SU-DHL-6 (cell line): ENCODE data around the gene COPS2.

ENCODE experiments used
- H2AFZ ChIP-seq: fragments of 200-600 bp; sonication (generic); 2 replicates; pipeline ENCODE4 v1.6.1; 2014; ENCODE audit warnings: low read depth, mild to moderate bottlenecking, moderate library complexity, mixed read lengths, antibody characterized with exemption, low read length; ENCODE audit not compliant: severe bottlenecking
- H3F3A ChIP-seq: fragments of 200-600 bp; shearing (Covaris generic); 2 replicates; pipeline ENCODE4 v1.6.0; 2016; ENCODE audit warnings: antibody characterized with exemption, mild to moderate bottlenecking; ENCODE audit not compliant: insufficient read depth
- H3K27ac ChIP-seq: fragments of 200-600 bp; sonication (generic); 2 replicates; pipeline ENCODE4 v1.5.1; 2016; ENCODE audit warnings: low read depth, mild to moderate bottlenecking, low read length, moderate library complexity, mixed read lengths
- H3K27me3 ChIP-seq: fragments of 200-600 bp; sonication (generic), shearing (Covaris generic); 2 replicates; pipeline ENCODE4 v1.6.0; 2014; ENCODE audit warnings: mild to moderate bottlenecking, low read length
- H3K36me3 ChIP-seq: fragments of 200-600 bp; sonication (generic); 2 replicates; pipeline ENCODE4 v1.6.1; 2014; ENCODE audit warnings: mild to moderate bottlenecking, low read length, mixed read lengths
- H3K4me2 ChIP-seq: fragments of 300-600, 200-600 bp; shearing (Covaris generic), sonication (generic); 2 replicates; pipeline ENCODE4 v1.6.0; 2014; ENCODE audit warnings: low read length, low read depth, mild to moderate bottlenecking; ENCODE audit not compliant: poor library complexity, severe bottlenecking
- H3K4me3 ChIP-seq: fragments of 200-600 bp; sonication (generic); 2 replicates; pipeline ENCODE4 v1.5.1; 2014; ENCODE audit warnings: antibody characterized with exemption, low read length, mild to moderate bottlenecking, mixed read lengths; ENCODE audit not compliant: insufficient read depth, poor library complexity, severe bottlenecking
- H3K79me2 ChIP-seq: fragments of 200-600 bp; sonication (generic); 2 replicates; pipeline ENCODE4 v1.6.1; 2014; ENCODE audit warnings: mild to moderate bottlenecking, low read length, moderate library complexity; ENCODE audit not compliant: insufficient read depth
- H3K9ac ChIP-seq: fragments of 200-600 bp; sonication (generic); 2 replicates; pipeline ENCODE4 v1.7.0; 2014; ENCODE audit warnings: mild to moderate bottlenecking, low read length
- H3K9me2 ChIP-seq: fragments of 200-600 bp; sonication (generic); replicated peaks from 2 replicates; pipeline ENCODE4 v1.6.1; 2014; ENCODE audit warnings: low read length; ENCODE audit not compliant: insufficient read depth
- H3K9me3 ChIP-seq: fragments of 200-600 bp; sonication (generic); 2 replicates; pipeline ENCODE4 v1.6.1; 2014; ENCODE audit warnings: low read length, mixed read lengths; ENCODE audit not compliant: insufficient read depth
- H4K20me1 ChIP-seq: fragments of 200-600 bp; sonication (generic); 2 replicates; pipeline ENCODE4 v1.6.1; 2014; ENCODE audit warnings: low read depth, mild to moderate bottlenecking, antibody characterized with exemption, low read length, moderate library complexity, mixed read lengths
- EZH2phosphoT487 ChIP-seq: fragments of 200-600 bp; sonication (generic), shearing (Covaris generic); conservative IDR thresholded peaks from 2 replicates; pipeline ENCODE4 v1.6.1; 2018; ENCODE audit warnings: mild to moderate bottlenecking, antibody characterized with exemption, low read length, moderate library complexity, mixed read lengths
- TF ChIP-seq, protein P1 (sequence below): fragments of 200-600 bp; sonication (generic); IDR thresholded peaks from one replicate; pipeline ENCODE4 v1.5.1; 2017; ENCODE audit warnings: antibody characterized with exemption, mild to moderate bottlenecking, low read length, moderate library complexity; ENCODE audit not compliant: insufficient read depth, poor library complexity, severe bottlenecking

COPS2 gene

DNA sequence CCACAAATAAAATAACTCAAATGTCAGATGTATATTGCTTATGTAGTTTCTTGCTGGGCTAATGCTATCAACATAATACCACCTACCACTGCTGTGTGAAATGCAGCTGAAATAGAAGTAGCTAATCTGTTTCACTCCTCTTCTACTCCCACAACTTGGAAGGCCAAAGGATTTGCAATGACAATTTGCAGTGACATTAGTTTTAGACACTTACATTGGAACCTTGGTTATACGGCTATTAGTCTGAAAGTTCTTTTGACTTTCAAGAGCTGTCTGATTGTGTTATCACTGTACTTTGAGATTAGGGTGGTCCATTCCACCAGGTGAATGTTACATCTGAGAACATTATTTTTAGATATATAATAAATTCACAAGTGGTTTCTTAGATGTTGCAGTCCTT, 33.5 kb downstream of the COPS2 start:
- no peaks in the 10 kb centered on the region for H3K9me2 ChIP-seq
- no peak overlapping the region for H3K4me3 ChIP-seq
- H2AFZ ChIP-seq: no peak overlapping the region
- no peaks in the 10 kb centered on the region for H3K79me2 ChIP-seq
- peaks cover 3% of the 10 kb centered on the region; the same call in 1 of the 2 replicates for H4K20me1 ChIP-seq
- H3K27ac ChIP-seq: no peak overlapping the region
- peaks cover 12% of the 10 kb centered on the region; the same call in 1 of the 2 replicates for H3K36me3 ChIP-seq
- no peaks in the 10 kb centered on the region for H3K9me3 ChIP-seq
- H3K4me2 ChIP-seq: no peak overlapping the region
- no peaks in the 10 kb centered on the region for H3K27me3 ChIP-seq
- H3F3A ChIP-seq: peaks cover 6% of the 10 kb centered on the region; the same call in 1 of the 2 replicates
- TF ChIP-seq, protein P1, sequence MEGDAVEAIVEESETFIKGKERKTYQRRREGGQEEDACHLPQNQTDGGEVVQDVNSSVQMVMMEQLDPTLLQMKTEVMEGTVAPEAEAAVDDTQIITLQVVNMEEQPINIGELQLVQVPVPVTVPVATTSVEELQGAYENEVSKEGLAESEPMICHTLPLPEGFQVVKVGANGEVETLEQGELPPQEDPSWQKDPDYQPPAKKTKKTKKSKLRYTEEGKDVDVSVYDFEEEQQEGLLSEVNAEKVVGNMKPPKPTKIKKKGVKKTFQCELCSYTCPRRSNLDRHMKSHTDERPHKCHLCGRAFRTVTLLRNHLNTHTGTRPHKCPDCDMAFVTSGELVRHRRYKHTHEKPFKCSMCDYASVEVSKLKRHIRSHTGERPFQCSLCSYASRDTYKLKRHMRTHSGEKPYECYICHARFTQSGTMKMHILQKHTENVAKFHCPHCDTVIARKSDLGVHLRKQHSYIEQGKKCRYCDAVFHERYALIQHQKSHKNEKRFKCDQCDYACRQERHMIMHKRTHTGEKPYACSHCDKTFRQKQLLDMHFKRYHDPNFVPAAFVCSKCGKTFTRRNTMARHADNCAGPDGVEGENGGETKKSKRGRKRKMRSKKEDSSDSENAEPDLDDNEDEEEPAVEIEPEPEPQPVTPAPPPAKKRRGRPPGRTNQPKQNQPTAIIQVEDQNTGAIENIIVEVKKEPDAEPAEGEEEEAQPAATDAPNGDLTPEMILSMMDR: no peak
- TF ChIP-seq EZH2phosphoT487: no peak
- H3K9ac ChIP-seq: no peak overlapping the region

DNA sequence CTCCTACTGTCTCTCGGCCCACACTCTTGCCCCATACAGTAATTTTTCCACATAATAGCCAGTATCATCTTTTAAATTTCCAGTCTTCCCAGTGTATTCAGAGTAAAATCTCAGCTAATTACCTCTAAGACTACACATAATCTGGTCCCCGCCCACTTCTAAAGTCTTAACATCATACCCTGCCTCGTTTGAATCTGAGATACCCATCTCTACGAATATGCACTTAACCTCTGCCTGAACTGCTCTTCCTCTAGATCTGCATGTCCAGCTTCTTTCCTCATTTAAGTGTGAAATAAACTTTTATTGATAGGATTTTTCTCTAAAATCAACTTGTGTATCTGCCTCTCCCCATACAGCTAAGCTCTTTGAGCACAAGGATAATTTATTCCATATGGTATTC, 34.6 kb downstream of the COPS2 start:
- Histone ChIP-seq H2AFZ (no peak overlapping the region), H3K4me3 (no peak overlapping the region), H3K9me2 (no peaks in the 10 kb centered on the region), H3F3A (peaks cover 5% of the 10 kb centered on the region; the same call in 1 of the 2 replicates), H4K20me1 (no peaks in the 10 kb centered on the region), H3K9ac (no peak overlapping the region), H3K4me2 (no peak overlapping the region), H3K9me3 (no peaks in the 10 kb centered on the region), H3K79me2 (no peaks in the 10 kb centered on the region), H3K36me3 (peaks cover 8% of the 10 kb centered on the region; the same call in 1 of the 2 replicates), H3K27me3 (no peaks in the 10 kb centered on the region), H3K27ac (no peak overlapping the region)
- TF ChIP-seq, protein P1: no peak
- no peak for TF ChIP-seq EZH2phosphoT487

DNA sequence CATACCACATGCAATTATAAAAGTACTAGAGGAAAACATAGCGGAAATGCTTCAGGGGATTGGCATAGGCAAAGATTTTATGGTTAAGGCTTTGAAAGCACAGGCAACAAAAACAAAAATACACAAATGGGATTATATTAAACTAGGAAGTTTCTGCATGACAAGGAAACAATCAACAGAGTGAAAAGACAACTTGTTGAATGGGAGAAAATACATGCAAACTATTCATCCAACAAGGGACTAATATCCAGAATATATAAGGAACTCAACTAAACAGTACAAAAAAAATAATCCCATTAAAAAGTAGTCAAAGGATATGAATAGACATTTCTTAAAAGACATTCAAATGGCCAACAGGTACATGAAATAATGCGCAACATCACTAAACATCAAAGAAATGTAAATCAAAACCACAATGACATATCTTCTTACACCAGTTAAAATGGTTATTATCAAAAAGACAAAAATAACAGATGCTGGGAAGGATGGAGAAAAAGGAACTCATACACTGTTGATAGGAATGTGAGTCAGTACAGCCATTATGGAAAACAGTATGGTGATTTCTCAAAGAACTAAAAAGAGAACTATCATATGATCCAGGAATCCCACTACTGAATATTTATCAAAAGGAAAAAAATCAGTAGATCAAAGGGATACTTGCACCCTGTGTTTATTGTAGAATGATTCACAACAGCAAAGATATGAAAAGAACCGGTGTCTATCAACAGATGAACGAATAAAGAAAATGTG, 39.1 kb downstream of the COPS2 start:
- Histone ChIP-seq H3K4me2 (no peak overlapping the region), H3K27me3 (no peaks in the 10 kb centered on the region), H3K27ac (no peak overlapping the region), H3K4me3 (no peak overlapping the region), H3K9ac (no peak overlapping the region), H3K36me3 (peaks cover 26% of the 10 kb centered on the region), H2AFZ (no peak overlapping the region), H3K79me2 (no peaks in the 10 kb centered on the region; the same call in 1 of the 2 replicates), H3F3A (peaks cover 5% of the 10 kb centered on the region), H4K20me1 (no peaks in the 10 kb centered on the region), H3K9me3 (peaks cover 9% of the 10 kb centered on the region; the same call in 1 of the 2 replicates), H3K9me2 (no peaks in the 10 kb centered on the region)
- no peak for TF ChIP-seq EZH2phosphoT487
- TF ChIP-seq, protein P1: no peak
